HepG2 (cell line): ENCODE results near the gene KRTAP27-1. TPM values are rescaled to one million over a fixed set of nuclear protein-coding genes. Genes with fewer than 3 reads are reported as not detected.

Experiments
- ATAC-seq: fragments of 200-7000 bp; cut with Tn5 transposase; 3 replicates; pipeline ENCODE4 v1.9.1; 2020; ENCODE audit warnings: mild to moderate bottlenecking, moderate library complexity
- BruUV-seq: library from RNA; stranded (reverse); fragments of 400-500 nt; replicated peaks from 2 replicates; lab custom pipeline; 2021; lab: Mats Ljungman, UMichigan
- CTCF ChIA-PET: fragments of 300-600 bp; formaldehyde crosslinking; extraction: SDS; loops from one replicate; lab custom pipeline; 2021; ENCODE audit warnings: low total read pairs, inconsistent platforms, low intra/inter-chr PET ratio; lab: Yijun Ruan, JAX
- POLR2A ChIA-PET: fragments of 350-600 bp; sonication (Branson Sonifier 250); formaldehyde crosslinking; loops from one replicate; lab custom pipeline; 2020; ENCODE audit warnings: antibody characterized with exemption, inconsistent platforms; lab: Yijun Ruan, JAX
- DNase-seq: peaks from one replicate; pipeline ENCODE4 v3.0.0-alpha.2; 2015; ENCODE audit warnings: low spot score
- FAIRE-seq: peaks from 3 replicates; lab custom pipeline; 2011; peaks lifted over from hg19 to GRCh38; lab: Jason Lieb, UNC
- H2AFZ ChIP-seq: one replicate; pipeline ENCODE4 v1.6.1; 2011; ENCODE audit warnings: low read length, inconsistent platforms
- H3K27ac ChIP-seq: fragments of 300-600 bp; 3 replicates; pipeline ENCODE4 v1.8.0; 2011; ENCODE audit warnings: mixed run types, mild to moderate bottlenecking, mixed read lengths, low read length, inconsistent platforms; ENCODE audit not compliant: insufficient read depth; ENCODE audit errors: extremely low read length
- H3K27me3 ChIP-seq, 2 experiments: fragments of 200-600 bp in 1 of 2; 2 replicates in 1 of 2; 3 replicates in 1 of 2; pipeline versions ENCODE4 v1.6.0 to v1.8.0; 2011; ENCODE audit warnings: low read length in 2 of 2, mild to moderate bottlenecking in 2 of 2, moderate library complexity in 2 of 2, inconsistent platforms in 1 of 2; ENCODE audit not compliant: insufficient read depth in 2 of 2, control insufficient read depth in 1 of 2
- H3K36me3 ChIP-seq, 2 experiments: fragments of 200-600 bp in 1 of 2; replicated peaks in 1 of 2; 2 replicates in 1 of 2; 3 replicates in 1 of 2; pipeline versions ENCODE4 v1.5.1 to v1.8.0; 2011; ENCODE audit warnings: low read length in 2 of 2, inconsistent platforms in 1 of 2; ENCODE audit not compliant: insufficient read depth in 2 of 2, control insufficient read depth in 1 of 2
- H3K4me1 ChIP-seq: 2 replicates; pipeline ENCODE4 v1.5.1; 2012; ENCODE audit warnings: low read length, inconsistent platforms; ENCODE audit not compliant: insufficient read depth
- H3K4me2 ChIP-seq: 2 replicates; pipeline ENCODE4 v1.6.0; 2011; ENCODE audit warnings: low read depth, low read length, inconsistent platforms
- H3K4me3 ChIP-seq, 3 experiments: fragments of 200-600 bp in 1 of 3; sonication (generic), shearing (Covaris generic) in 1 of 3; replicated peaks in 1 of 3; 2 replicates each; pipeline ENCODE4 v1.5.1; 2011 to 2016; ENCODE audit warnings: low read length in 3 of 3, inconsistent platforms in 2 of 3, low read depth in 2 of 3, mild to moderate bottlenecking in 2 of 3, control low read depth in 1 of 3, mixed read lengths in 1 of 3; ENCODE audit not compliant: insufficient read depth in 1 of 3
- H3K79me2 ChIP-seq: one replicate; pipeline ENCODE4 v1.6.1; 2011; ENCODE audit warnings: low read length, inconsistent platforms; ENCODE audit not compliant: insufficient read depth
- H3K9ac ChIP-seq: 2 replicates; pipeline ENCODE4 v1.6.0; 2011; ENCODE audit warnings: mild to moderate bottlenecking, low read depth, low read length, inconsistent platforms; ENCODE audit not compliant: insufficient read depth
- H3K9me3 ChIP-seq: 2 replicates; pipeline ENCODE4 v1.5.1; 2012; ENCODE audit warnings: mild to moderate bottlenecking, low read length
- H4K20me1 ChIP-seq: 2 replicates; pipeline ENCODE4 v1.6.0; 2011; ENCODE audit warnings: inconsistent platforms, mild to moderate bottlenecking, low read length, moderate library complexity; ENCODE audit not compliant: insufficient read depth
- ESRRA ChIP-seq: sonication (generic); formaldehyde crosslinking; IDR thresholded peaks from 2 replicates; pipeline ENCODE4 v1.5.1; 2020; ENCODE audit warnings: mild to moderate bottlenecking, low read depth, missing genetic modification reagents
- HMG20A ChIP-seq: IDR thresholded peaks from 2 replicates; pipeline ENCODE4 v1.6.1; 2016; ENCODE audit warnings: borderline replicate concordance
- HOXD1 ChIP-seq: sonication (generic); formaldehyde crosslinking; IDR thresholded peaks from 2 replicates; pipeline ENCODE4 v1.5.0; 2020; ENCODE audit warnings: missing genetic modification reagents
- REL ChIP-seq: sonication (generic); formaldehyde crosslinking; conservative IDR thresholded peaks from 2 replicates; pipeline ENCODE4 v1.8.0; 2022; ENCODE audit warnings: mild to moderate bottlenecking, missing genetic modification reagents, moderate library complexity
- TARDBP ChIP-seq: sonication (generic); formaldehyde crosslinking; IDR thresholded peaks from 2 replicates; pipeline ENCODE4 v1.8.0; 2022; ENCODE audit warnings: mild to moderate bottlenecking, missing genetic modification reagents
- TEAD3 ChIP-seq: optimal IDR thresholded peaks from 2 replicates; pipeline ENCODE3; 2016; ENCODE audit warnings: borderline replicate concordance
- TMF1 ChIP-seq: sonication (generic); formaldehyde crosslinking; IDR thresholded peaks from 2 replicates; pipeline ENCODE4 v1.8.1; 2022; ENCODE audit warnings: low read depth, missing genetic modification reagents
- ZIK1 ChIP-seq: sonication (generic); formaldehyde crosslinking; IDR thresholded peaks from 2 replicates; pipeline ENCODE4 v1.5.0; 2020; ENCODE audit warnings: mild to moderate bottlenecking, low read depth, missing genetic modification reagents, borderline replicate concordance
- ZNF564 ChIP-seq: sonication (generic); formaldehyde crosslinking; IDR thresholded peaks from 2 replicates; pipeline ENCODE4 v1.8.1; 2023; ENCODE audit warnings: mild to moderate bottlenecking, missing genetic modification reagents
- ZNF576 ChIP-seq: sonication (generic); formaldehyde crosslinking; IDR thresholded peaks from 2 replicates; pipeline ENCODE4 v1.4.0; 2020; ENCODE audit warnings: mild to moderate bottlenecking, missing genetic modification reagents
- ZNF839 ChIP-seq: sonication (generic); formaldehyde crosslinking; IDR thresholded peaks from 2 replicates; pipeline ENCODE4 v1.4.0; 2020; ENCODE audit warnings: missing genetic modification reagents, mild to moderate bottlenecking, borderline replicate concordance
- WGBS: methylation state at CpG from one replicate; pipeline ENCODE4 v1.1.6; 2017; ENCODE audit warnings: low lambda C conversion rate; 5-methylcytosine and 5-hydroxymethylcytosine counted together
- in situ Hi-C: cut with HindIII; loops from 2 replicates; pipeline ENCODE4 v1.10.0; 2017; ENCODE audit warnings: low pct_unique_long_range_greater_than_20kb; ENCODE audit not compliant: extremely low pct_ligation_motif_present
- intact Hi-C: fragments of 100-400 bp; cut with micrococcal nuclease; formaldehyde crosslinking; loops from one replicate; pipeline ENCODE4 v1.10.0; 2022; ENCODE audit not compliant: unreplicated experiment
- polyA plus RNA-seq, 8 experiments: library from polyadenylated mRNA; depleted of rRNA in 3 of 8; stranded (reverse) in 7 of 8; unstranded in 1 of 8; fragments of >200 nt; fragmentation: Illumina TruSeq in 4 of 8; extraction: Trizol in 4 of 8; gene quantifications; 2 replicates each; pipeline versions ENCODE4 v1.2.1 to v1.2.3, GENCODE V29; 2011 to 2016; ENCODE audit warnings: low read depth in 4 of 8, missing spikeins in 1 of 8, mixed read lengths in 1 of 8; ENCODE audit not compliant: insufficient read depth in 1 of 8
- total RNA-seq, 5 experiments: library from RNA; depleted of rRNA; stranded (reverse); fragments of >200 nt; fragmentation: Illumina TruSeq; extraction: Trizol; gene quantifications; 2 replicates each; pipeline ENCODE4 v1.2.3, GENCODE V29; 2016; ENCODE audit warnings: low read depth in 1 of 5
- TF ChIP-seq, protein P1 (sequence below): sonication (generic); formaldehyde crosslinking; IDR thresholded peaks from 2 replicates; pipeline ENCODE4 v1.5.1; 2020; ENCODE audit warnings: missing genetic modification reagents, mild to moderate bottlenecking, borderline replicate concordance
- TF ChIP-seq, protein P2 (sequence below): sonication (generic); formaldehyde crosslinking; IDR thresholded peaks from 2 replicates; pipeline ENCODE4 v1.5.1; 2020; ENCODE audit warnings: missing genetic modification reagents, mild to moderate bottlenecking, borderline replicate concordance

Gene KRTAP27-1
- total and polyA plus RNA-seq, 2 of the 13 experiments (the other 11 are each of a cell fraction or from before 2014, with no cell fraction given), result not detected

DNA sequence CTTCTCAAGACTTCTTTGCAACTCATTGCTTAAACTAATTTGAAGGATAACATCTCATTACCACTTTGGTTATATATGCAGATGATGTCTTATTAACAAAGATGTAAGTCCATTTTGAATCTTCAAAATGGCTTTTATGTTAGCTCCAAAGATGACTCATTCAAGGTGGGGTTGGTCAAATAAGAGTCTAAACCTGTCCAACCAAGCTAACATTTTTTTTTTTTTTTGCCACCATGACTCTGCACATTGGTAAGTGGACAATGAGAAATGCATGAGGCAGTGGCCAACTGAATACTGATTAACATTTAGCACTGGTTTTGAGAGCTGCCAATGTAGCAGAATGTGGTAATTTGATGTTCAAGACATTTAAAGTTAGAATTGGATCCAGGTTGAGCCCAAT, 278 bp upstream of the KRTAP27-1 start:
- FAIRE-seq, result no peak
- intact Hi-C loops, result no loop called here
- H3K4me3 ChIP-seq, result no peak overlapping the region
- H3K79me2 ChIP-seq, result no peaks in the 10 kb centered on the region
- H4K20me1 ChIP-seq, result no peaks in the 10 kb centered on the region
- H3K4me2 ChIP-seq, result no peak overlapping the region
- TF ChIP-seq HOXD1 (no peak), TEAD3 (CRISPR knock-in tag) (no peak), ZIK1 (CRISPR knock-in tag) (no peak), ZNF564 (CRISPR knock-in tag) (no peak), TARDBP (CRISPR knock-in tag) (no peak), HMG20A (CRISPR knock-in tag) (no peak)
- TF ChIP-seq, protein P1, sequence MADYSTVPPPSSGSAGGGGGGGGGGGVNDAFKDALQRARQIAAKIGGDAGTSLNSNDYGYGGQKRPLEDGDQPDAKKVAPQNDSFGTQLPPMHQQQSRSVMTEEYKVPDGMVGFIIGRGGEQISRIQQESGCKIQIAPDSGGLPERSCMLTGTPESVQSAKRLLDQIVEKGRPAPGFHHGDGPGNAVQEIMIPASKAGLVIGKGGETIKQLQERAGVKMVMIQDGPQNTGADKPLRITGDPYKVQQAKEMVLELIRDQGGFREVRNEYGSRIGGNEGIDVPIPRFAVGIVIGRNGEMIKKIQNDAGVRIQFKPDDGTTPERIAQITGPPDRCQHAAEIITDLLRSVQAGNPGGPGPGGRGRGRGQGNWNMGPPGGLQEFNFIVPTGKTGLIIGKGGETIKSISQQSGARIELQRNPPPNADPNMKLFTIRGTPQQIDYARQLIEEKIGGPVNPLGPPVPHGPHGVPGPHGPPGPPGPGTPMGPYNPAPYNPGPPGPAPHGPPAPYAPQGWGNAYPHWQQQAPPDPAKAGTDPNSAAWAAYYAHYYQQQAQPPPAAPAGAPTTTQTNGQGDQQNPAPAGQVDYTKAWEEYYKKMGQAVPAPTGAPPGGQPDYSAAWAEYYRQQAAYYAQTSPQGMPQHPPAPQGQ (CRISPR knock-in tag), result no peak
- TF ChIP-seq, all 625 proteins: peak for 0
- ATAC-seq (no peak), DNase-seq (no peak)
- Histone ChIP-seq H3K27ac (no peak overlapping the region), H3K4me1 (no peaks in the 10 kb centered on the region), H3K27me3 (no peaks in the 10 kb centered on the region), H3K9me3 (peaks cover 66% of the 10 kb centered on the region), H2AFZ (no peak overlapping the region), H3K36me3 (no peaks in the 10 kb centered on the region), H3K9ac (no peak overlapping the region)
- no TSS peak for BruUV-seq
- ChIA-PET CTCF (no interaction called here), POLR2A (no interaction called here)
- in situ Hi-C loops, result loop anchor here (25.0 kb wide), 1 partner anchor 750 kb away; no protein-coding TSS in a partner anchor

DNA sequence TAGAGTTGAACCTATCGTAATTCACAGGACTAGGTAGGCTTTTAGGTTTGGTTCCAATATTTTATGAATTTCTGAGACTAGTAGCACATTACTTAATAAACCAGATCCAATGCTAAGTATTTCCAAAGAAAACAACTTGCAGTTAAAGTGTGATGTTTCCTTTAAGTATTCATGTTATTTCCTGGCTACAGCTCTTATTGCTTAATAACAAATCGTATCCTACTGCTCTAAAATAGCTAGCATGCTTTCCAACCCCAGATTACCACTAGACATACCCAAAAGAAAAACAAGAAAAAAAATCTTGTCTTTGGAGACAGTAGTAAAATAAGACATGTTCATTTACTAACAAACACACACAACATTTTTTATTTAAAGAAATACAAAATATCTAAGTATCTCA, 898 bp downstream of the KRTAP27-1 start:
- FAIRE-seq (no peak), DNase-seq (no peak), ATAC-seq (no peak)
- Histone ChIP-seq H3K79me2 (no peaks in the 10 kb centered on the region), H3K9ac (no peak overlapping the region), H3K27ac (no peak overlapping the region), H4K20me1 (no peaks in the 10 kb centered on the region), H2AFZ (no peak overlapping the region), H3K4me1 (no peaks in the 10 kb centered on the region), H3K27me3 (no peaks in the 10 kb centered on the region), H3K4me2 (no peak overlapping the region), H3K36me3 (no peaks in the 10 kb centered on the region), H3K4me3 (no peak overlapping the region), H3K9me3 (peaks cover 72% of the 10 kb centered on the region)
- BruUV-seq, result no TSS peak
- CTCF ChIA-PET, result no interaction called here
- WGBS, result 1% methylated on average over 2 of the region's 2 CpGs
- in situ Hi-C loops (loop anchor here (25.0 kb wide), 1 partner anchor 751 kb away; no protein-coding TSS in a partner anchor), intact Hi-C loops (no loop called here)
- POLR2A ChIA-PET, result no interaction called here
- TF ChIP-seq TMF1 (no peak), REL (no peak), ZNF839 (no peak), ZNF576 (CRISPR knock-in tag) (no peak), ESRRA (no peak)
- TF ChIP-seq, protein P2, sequence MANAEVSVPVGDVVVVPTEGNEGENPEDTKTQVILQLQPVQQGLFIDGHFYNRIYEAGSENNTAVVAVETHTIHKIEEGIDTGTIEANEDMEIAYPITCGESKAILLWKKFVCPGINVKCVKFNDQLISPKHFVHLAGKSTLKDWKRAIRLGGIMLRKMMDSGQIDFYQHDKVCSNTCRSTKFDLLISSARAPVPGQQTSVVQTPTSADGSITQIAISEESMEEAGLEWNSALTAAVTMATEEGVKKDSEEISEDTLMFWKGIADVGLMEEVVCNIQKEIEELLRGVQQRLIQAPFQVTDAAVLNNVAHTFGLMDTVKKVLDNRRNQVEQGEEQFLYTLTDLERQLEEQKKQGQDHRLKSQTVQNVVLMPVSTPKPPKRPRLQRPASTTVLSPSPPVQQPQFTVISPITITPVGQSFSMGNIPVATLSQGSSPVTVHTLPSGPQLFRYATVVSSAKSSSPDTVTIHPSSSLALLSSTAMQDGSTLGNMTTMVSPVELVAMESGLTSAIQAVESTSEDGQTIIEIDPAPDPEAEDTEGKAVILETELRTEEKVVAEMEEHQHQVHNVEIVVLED (CRISPR knock-in tag), result no peak
